ENCODE results near the gene MYCL.
A peak's percentile ranks its signal among the peaks of the same experiment; 100 is the strongest.

The MYCL gene

GRCh38 chr1:39892601-39893595 lies 8.8 kb downstream of the MYCL start:
- peak; percentile 78 for TF ChIP-seq SPI1 (IDR thresholded peaks at IDR 0.05; ENCODE audit: low read depth, low read length)
- TF ChIP-seq POLR2AphosphoS5 (IDR thresholded peaks at IDR 0.05; ENCODE audit: low read depth, low read length) = no peak
- FAIRE-seq (peak; percentile 67), DNase-seq (ENCODE audit: insufficient read length, low spot score) (no peak)

- DNase-seq (ENCODE audit: insufficient read length, low spot score) (no peak), FAIRE-seq (no peak)
- TF ChIP-seq POLR2AphosphoS5 (IDR thresholded peaks at IDR 0.05; ENCODE audit: low read depth, low read length) = no peak
Measured at GRCh38 chr1:39890880-39891279, 10.8 kb downstream of the MYCL start.

- no peak for FAIRE-seq
- peak; percentile 20; the same call in 1 of the 2 replicates for TF ChIP-seq SPI1 (IDR thresholded peaks at IDR 0.05; ENCODE audit: low read depth, low read length)
- no peak for TF ChIP-seq PAX5 (IDR thresholded peaks at IDR 0.05; ENCODE audit: insufficient read depth, low read length, severe bottlenecking)
- no peak for DNase-seq (ENCODE audit: insufficient read length, low spot score)
Measured at GRCh38 chr1:39890273-39890672, 11.4 kb downstream of the MYCL start.

- no peak for TF ChIP-seq SPI1 (IDR thresholded peaks at IDR 0.05; ENCODE audit: low read depth, low read length)
- TF ChIP-seq POU2F2 (IDR thresholded peaks at IDR 0.05; ENCODE audit: low read depth, low read length) = no peak
- TF ChIP-seq POLR2AphosphoS5 (IDR thresholded peaks at IDR 0.05; ENCODE audit: low read depth, low read length) = no peak
- TF ChIP-seq POLR2A (IDR thresholded peaks at IDR 0.05; ENCODE audit: low read depth, low read length) = no peak
- TF ChIP-seq TAF1 (IDR thresholded peaks at IDR 0.05; ENCODE audit: low read depth, low read length) = no peak
- TF ChIP-seq PAX5 (IDR thresholded peaks at IDR 0.05; ENCODE audit: insufficient read depth, low read length, severe bottlenecking) = no peak
- DNase-seq (ENCODE audit: insufficient read length, low spot score) (no peak), FAIRE-seq (no peak)
Measured at GRCh38 chr1:39886757-39887231, 14.9 kb downstream of the MYCL start.

- FAIRE-seq (peak; percentile 23), DNase-seq (ENCODE audit: insufficient read length, low spot score) (no peak)
- no peak for TF ChIP-seq POU2F2 (IDR thresholded peaks at IDR 0.05; ENCODE audit: low read depth, low read length)
- no peak for TF ChIP-seq POLR2A (IDR thresholded peaks at IDR 0.05; ENCODE audit: low read depth, low read length)
- TF ChIP-seq TAF1 (IDR thresholded peaks at IDR 0.05; ENCODE audit: low read depth, low read length) = no peak
- TF ChIP-seq PAX5 (IDR thresholded peaks at IDR 0.05; ENCODE audit: insufficient read depth, low read length, severe bottlenecking) = no peak
- no peak for TF ChIP-seq POLR2AphosphoS5 (IDR thresholded peaks at IDR 0.05; ENCODE audit: low read depth, low read length)
Measured at GRCh38 chr1:39885516-39885915, 16.2 kb downstream of the MYCL start.

- FAIRE-seq (no peak), DNase-seq (ENCODE audit: insufficient read length, low spot score) (no peak)
- TF ChIP-seq POLR2A (IDR thresholded peaks at IDR 0.05; ENCODE audit: low read depth, low read length) (no peak), TAF1 (IDR thresholded peaks at IDR 0.05; ENCODE audit: low read depth, low read length) (no peak), PAX5 (IDR thresholded peaks at IDR 0.05; ENCODE audit: insufficient read depth, low read length, severe bottlenecking) (no peak), POU2F2 (IDR thresholded peaks at IDR 0.05; ENCODE audit: low read depth, low read length) (no peak), SPI1 (IDR thresholded peaks at IDR 0.05; ENCODE audit: low read depth, low read length) (no peak)
Measured at GRCh38 chr1:39882152-39882551, 19.6 kb downstream of the MYCL start.

GRCh38 chr1:39877980-39878956 lies 23.4 kb downstream of the MYCL start:
- TF ChIP-seq POLR2A (IDR thresholded peaks at IDR 0.05; ENCODE audit: low read depth, low read length) (no peak), POLR2AphosphoS5 (IDR thresholded peaks at IDR 0.05; ENCODE audit: low read depth, low read length) (no peak), SPI1 (IDR thresholded peaks at IDR 0.05; ENCODE audit: low read depth, low read length) (no peak), POU2F2 (IDR thresholded peaks at IDR 0.05; ENCODE audit: low read depth, low read length) (no peak), TAF1 (IDR thresholded peaks at IDR 0.05; ENCODE audit: low read depth, low read length) (no peak), PAX5 (IDR thresholded peaks at IDR 0.05; ENCODE audit: insufficient read depth, low read length, severe bottlenecking) (no peak)
- FAIRE-seq (peak; percentile 5), DNase-seq (ENCODE audit: insufficient read length, low spot score) (no peak)

GRCh38 chr1:39877231-39877778 lies 24.4 kb downstream of the MYCL start:
- FAIRE-seq = no peak
- TF ChIP-seq POU2F2 (IDR thresholded peaks at IDR 0.05; ENCODE audit: low read depth, low read length) (no peak), SPI1 (IDR thresholded peaks at IDR 0.05; ENCODE audit: low read depth, low read length) (peak; percentile 58), POLR2AphosphoS5 (IDR thresholded peaks at IDR 0.05; ENCODE audit: low read depth, low read length) (no peak), PAX5 (IDR thresholded peaks at IDR 0.05; ENCODE audit: insufficient read depth, low read length, severe bottlenecking) (no peak)
- DNase-seq (ENCODE audit: insufficient read length, low spot score) = no peak

GRCh38 chr1:39876144-39876543 lies 25.6 kb downstream of the MYCL start:
- DNase-seq (ENCODE audit: insufficient read length, low spot score) (no peak), FAIRE-seq (no peak)
- TF ChIP-seq TAF1 (IDR thresholded peaks at IDR 0.05; ENCODE audit: low read depth, low read length) (no peak), POLR2AphosphoS5 (IDR thresholded peaks at IDR 0.05; ENCODE audit: low read depth, low read length) (no peak), SPI1 (IDR thresholded peaks at IDR 0.05; ENCODE audit: low read depth, low read length) (peak; percentile 61), PAX5 (IDR thresholded peaks at IDR 0.05; ENCODE audit: insufficient read depth, low read length, severe bottlenecking) (no peak), POU2F2 (IDR thresholded peaks at IDR 0.05; ENCODE audit: low read depth, low read length) (no peak), POLR2A (IDR thresholded peaks at IDR 0.05; ENCODE audit: low read depth, low read length) (no peak)
